Keratinocyte (primary cell): ENCODE data around the gene GALNT9.

Source experiments
- CTCF ChIP-seq, 3 experiments: IDR thresholded peaks in 1 of 3; conservative IDR thresholded peaks in 1 of 3; optimal IDR thresholded peaks in 1 of 3; 2 replicates in 2 of 3; 3 replicates in 1 of 3; pipeline versions ENCODE3 to v1.5.1; 2011; ENCODE audit warnings: low read length in 3 of 3, mild to moderate bottlenecking in 3 of 3, moderate library complexity in 2 of 3, control low read depth in 1 of 3, inconsistent platforms in 1 of 3; ENCODE audit not compliant: insufficient read depth in 2 of 3; ENCODE audit errors: extremely low read depth in 1 of 3
- EZH2 ChIP-seq: IDR thresholded peaks from one replicate; pipeline ENCODE4 v1.6.1; 2012; ENCODE audit warnings: inconsistent platforms, mild to moderate bottlenecking, low read length, moderate library complexity

GRCh38 chr12:132162508-132163031 is 166.8 kb downstream of the GALNT9 start:
- TF ChIP-seq CTCF (optimal IDR thresholded peaks at IDR 0.05 in 1 of 3, IDR thresholded peaks at IDR 0.05 in 1 of 3, conservative IDR thresholded peaks at IDR 0.05 in 1 of 3; ENCODE audit: extremely low read depth in 1 of 3, insufficient read depth in 2 of 3, low read length in 3 of 3) (peak in 1 of 3 experiments; percentile 29), EZH2 (no peak)
